ENCODE data around the gene CLINT1.

CLINT1 gene

GRCh38 chr5:157749462-157749799 lies 109.5 kb downstream of the CLINT1 start:
- Histone ChIP-seq H3K9ac (no peak overlapping the region), H3K27me3 (ENCODE audit: control insufficient read depth, insufficient read depth, low read length) (no peaks in the 10 kb centered on the region), H3K79me2 (no peaks in the 10 kb centered on the region), H2AFZ (no peak overlapping the region), H3K4me1 (peaks cover 7% of the 10 kb centered on the region), H3K4me3 (ENCODE audit: low read depth, low read length) (no peak overlapping the region), H3K36me3 (ENCODE audit: control insufficient read depth, insufficient read depth, low read length) (no peaks in the 10 kb centered on the region), H3K9me3 (ENCODE audit: control insufficient read depth, low read length) (no peaks in the 10 kb centered on the region), H3K4me2 (ENCODE audit: low read length) (no peak overlapping the region), H3K27ac (no peak overlapping the region)
- TF ChIP-seq CTCF (IDR thresholded peaks at IDR 0.05) = no peak

GRCh38 chr5:157748760-157749461 lies 110.0 kb downstream of the CLINT1 start:
- Histone ChIP-seq H3K9me3 (ENCODE audit: control insufficient read depth, low read length) (no peaks in the 10 kb centered on the region), H3K36me3 (ENCODE audit: control insufficient read depth, insufficient read depth, low read length) (no peaks in the 10 kb centered on the region), H3K27ac (no peak overlapping the region), H3K27me3 (ENCODE audit: control insufficient read depth, insufficient read depth, low read length) (no peaks in the 10 kb centered on the region), H3K9ac (no peak overlapping the region), H3K79me2 (no peaks in the 10 kb centered on the region), H3K4me1 (peaks cover 7% of the 10 kb centered on the region), H2AFZ (no peak overlapping the region), H3K4me3 (ENCODE audit: low read depth, low read length) (no peak overlapping the region), H3K4me2 (ENCODE audit: low read length) (no peak overlapping the region)
- TF ChIP-seq CTCF (IDR thresholded peaks at IDR 0.05) = no peak

- H3K36me3 ChIP-seq (ENCODE audit: control insufficient read depth, insufficient read depth, low read length) = no peaks in the 10 kb centered on the region
- no peak for TF ChIP-seq CTCF (IDR thresholded peaks at IDR 0.05)
- no peak overlapping the region for H2AFZ ChIP-seq
- H3K4me1 ChIP-seq = peaks cover 8% of the 10 kb centered on the region
- no peak overlapping the region for H3K27ac ChIP-seq
- no peaks in the 10 kb centered on the region for H3K9me3 ChIP-seq (ENCODE audit: control insufficient read depth, low read length)
- H3K79me2 ChIP-seq = no peaks in the 10 kb centered on the region
- no peaks in the 10 kb centered on the region for H3K27me3 ChIP-seq (ENCODE audit: control insufficient read depth, insufficient read depth, low read length)
- H3K4me3 ChIP-seq (ENCODE audit: low read depth, low read length) = no peak overlapping the region
- no peak overlapping the region for H3K4me2 ChIP-seq (ENCODE audit: low read length)
- H3K9ac ChIP-seq = no peak overlapping the region
Measured at GRCh38 chr5:157747766-157748700, 110.9 kb downstream of the CLINT1 start.

- no peaks in the 10 kb centered on the region for H3K79me2 ChIP-seq
- no peak overlapping the region for H3K27ac ChIP-seq
- H3K9me3 ChIP-seq (ENCODE audit: control insufficient read depth, low read length) = no peaks in the 10 kb centered on the region
- no peak for TF ChIP-seq CTCF (IDR thresholded peaks at IDR 0.05)
- no peak overlapping the region for H2AFZ ChIP-seq
- H3K4me1 ChIP-seq = peaks cover 9% of the 10 kb centered on the region
- H3K27me3 ChIP-seq (ENCODE audit: control insufficient read depth, insufficient read depth, low read length) = no peaks in the 10 kb centered on the region
- no peak overlapping the region for H3K4me2 ChIP-seq (ENCODE audit: low read length)
- H3K4me3 ChIP-seq (ENCODE audit: low read depth, low read length) = no peak overlapping the region
- no peaks in the 10 kb centered on the region for H3K36me3 ChIP-seq (ENCODE audit: control insufficient read depth, insufficient read depth, low read length)
- H3K9ac ChIP-seq = no peak overlapping the region
Measured at GRCh38 chr5:157747173-157747740, 111.7 kb downstream of the CLINT1 start.

Data from parathyroid adenoma (tissue), 2 donors.